B cell (primary cell): ENCODE results near the gene RIOK1. TPM values are rescaled to one million over a fixed set of nuclear protein-coding genes. Genes with fewer than 3 reads are reported as not detected.

Experiments
- ATAC-seq: fragments of 200-7000 bp; cut with Tn5 transposase; one replicate; pipeline ENCODE4 v1.10.0; 2021; ENCODE audit warnings: low read depth, mild to moderate bottlenecking, moderate number of reproducible peaks, moderate library complexity
- CTCF ChIA-PET: fragments of 350-600 bp; sonication (Branson Sonifier 250); formaldehyde crosslinking; loops from one replicate; lab custom pipeline; 2021; ENCODE audit warnings: antibody characterized with exemption, inconsistent platforms; lab: Charles Lee
- POLR2A ChIA-PET: fragments of 350-600 bp; sonication (Branson Sonifier 250); formaldehyde crosslinking; loops from one replicate; lab custom pipeline; 2021; ENCODE audit warnings: antibody characterized with exemption; lab: Charles Lee
- DNase-seq: peaks from one replicate; pipeline ENCODE4 v3.0.0; 2013
- H2AFZ ChIP-seq: 2 replicates; pipeline ENCODE4 v1.6.1; 2012; ENCODE audit warnings: mild to moderate bottlenecking, low read depth, low read length; ENCODE audit not compliant: insufficient read depth, poor library complexity, severe bottlenecking
- H3K27ac ChIP-seq, 2 donors: 1 replicate in 1 of 2; 2 replicates in 1 of 2; pipeline ENCODE4 v1.5.1; 2012 to 2013; ENCODE audit warnings: low read length in 2 of 2, mild to moderate bottlenecking in 2 of 2, moderate library complexity in 1 of 2
- H3K27me3 ChIP-seq, 4 experiments: fragments of 200-600 bp in 1 of 4; sonication (generic) in 1 of 4; replicated peaks in 1 of 4; 1 replicate in 2 of 4; 2 replicates in 2 of 4; pipeline versions ENCODE4 v1.6.1 to v1.7.0; 2013 to 2016; ENCODE audit warnings: low read length in 3 of 4, mild to moderate bottlenecking in 2 of 4, mixed read lengths in 1 of 4, moderate library complexity in 1 of 4; ENCODE audit not compliant: insufficient read depth in 4 of 4, control insufficient read depth in 3 of 4; ENCODE audit errors: control extremely low read depth in 1 of 4
- H3K36me3 ChIP-seq, 2 experiments: replicated peaks in 1 of 2; 1 replicate in 1 of 2; 2 replicates in 1 of 2; pipeline versions ENCODE4 v1.6.1 to v1.7.1; 2013; ENCODE audit warnings: low read length in 1 of 2; ENCODE audit not compliant: insufficient read depth in 2 of 2, control insufficient read depth in 1 of 2; ENCODE audit errors: control extremely low read depth in 1 of 2, extremely low read depth in 1 of 2
- H3K4me1 ChIP-seq, 2 donors: fragments of 200-600 bp in 1 of 2; sonication (generic) in 1 of 2; 1 replicate in 1 of 2; 2 replicates in 1 of 2; pipeline versions ENCODE4 v1.5.1 to v1.6.1; 2013 to 2017; ENCODE audit warnings: low read length in 2 of 2; ENCODE audit not compliant: control insufficient read depth in 2 of 2, insufficient read depth in 2 of 2
- H3K4me2 ChIP-seq: replicated peaks from 2 replicates; pipeline ENCODE3; 2012; ENCODE audit warnings: mild to moderate bottlenecking, low read depth, low read length; ENCODE audit not compliant: poor library complexity, severe bottlenecking
- H3K4me3 ChIP-seq, 5 experiments: fragments of 200-600 bp in 1 of 5; sonication (generic) in 1 of 5; 1 replicate in 3 of 5; 2 replicates in 2 of 5; pipeline versions ENCODE4 v1.5.1 to v1.7.0; 2011 to 2016; ENCODE audit warnings: low read length in 4 of 5, mild to moderate bottlenecking in 4 of 5, low read depth in 2 of 5, control low read depth in 1 of 5, moderate library complexity in 1 of 5; ENCODE audit not compliant: insufficient read depth in 1 of 5; ENCODE audit errors: control extremely low read depth in 1 of 5, extremely low read depth in 1 of 5
- H3K79me2 ChIP-seq: fragments of 200-600 bp; sonication (generic); one replicate; pipeline ENCODE4 v1.6.0; 2016; ENCODE audit warnings: low read length; ENCODE audit not compliant: control insufficient read depth, insufficient read depth
- H3K9ac ChIP-seq: fragments of 200-600 bp; sonication (generic); 2 replicates; pipeline ENCODE4 v1.6.1; 2017; ENCODE audit warnings: mild to moderate bottlenecking, low read length, moderate library complexity
- H3K9me3 ChIP-seq, 3 donors: one replicate each; pipeline versions ENCODE4 v1.6.1 to v1.7.1; 2013; ENCODE audit warnings: low read length in 2 of 3; ENCODE audit not compliant: control insufficient read depth in 2 of 3, insufficient read depth in 1 of 3; ENCODE audit errors: control extremely low read depth in 1 of 3
- H4K20me1 ChIP-seq: 2 replicates; pipeline ENCODE4 v1.6.0; 2012; ENCODE audit warnings: mild to moderate bottlenecking, low read length; ENCODE audit not compliant: insufficient read depth, control insufficient read depth, poor library complexity, severe bottlenecking
- H3K27ac Mint-ChIP-seq: one replicate; pipeline ENCODE4 v1.8.0; 2021; ENCODE audit warnings: mixed read lengths
- H3K27me3 Mint-ChIP-seq: one replicate; pipeline ENCODE4 v1.8.0; 2021; ENCODE audit warnings: mixed read lengths
- H3K4me1 Mint-ChIP-seq: one replicate; pipeline ENCODE4 v1.8.0; 2021; ENCODE audit warnings: mixed read lengths
- H3K4me3 Mint-ChIP-seq: one replicate; pipeline ENCODE4 v1.8.0; 2021; ENCODE audit warnings: mixed read lengths
- H3K9me3 Mint-ChIP-seq: one replicate; pipeline ENCODE4 v1.8.0; 2022; ENCODE audit warnings: mixed read lengths; ENCODE audit not compliant: insufficient read depth
- CTCF ChIP-seq: fragments of 200-600 bp; IDR thresholded peaks from one replicate; pipeline ENCODE4 v1.8.0; 2022; ENCODE audit warnings: antibody characterized with exemption, mild to moderate bottlenecking
- EZH2 ChIP-seq: IDR thresholded peaks from 2 replicates; pipeline ENCODE4 v1.6.1; 2012; ENCODE audit warnings: borderline replicate concordance, low read depth, mild to moderate bottlenecking, moderate library complexity, low read length; ENCODE audit not compliant: insufficient read depth, poor library complexity, severe bottlenecking
- WGBS: methylation state at CpG from one replicate; pipeline ENCODE4 v1.1.5; 2013; ENCODE audit warnings: missing lambda C conversion rate; ENCODE audit not compliant: insufficient coverage; 5-methylcytosine and 5-hydroxymethylcytosine counted together
- intact Hi-C: fragments of 100-400 bp; cut with micrococcal nuclease; formaldehyde crosslinking; loops from one replicate; pipeline ENCODE4 v1.10.0; 2022
- polyA plus RNA-seq: library from polyadenylated mRNA; depleted of rRNA; stranded (reverse); fragments of >200 nt; gene quantifications from 2 replicates; pipeline ENCODE4 v1.2.3, GENCODE V29; 2012
- total RNA-seq, 2 donors: library from RNA; stranded (reverse); fragments of 120-200 nt in 1 of 2; gene quantifications; 1 replicate in 1 of 2; 2 replicates in 1 of 2; pipeline versions ENCODE4 v1.2.3 to v1.2.4, GENCODE V29; 2013 to 2022

Gene RIOK1
- total and polyA plus RNA-seq, 2 donors (not counting 1 experiment from before 2014, with no cell fraction given): 13.9 to 25.9 TPM

- peak overlapping the region; percentile 96 for H3K4me3 Mint-ChIP-seq
- CTCF ChIA-PET: interaction anchor here (1.2 to 4.3 kb wide), 4 partner anchors 11 to 114 kb away, joined by 3 to 34 read pairs (median 5); no protein-coding TSS in a partner anchor
- intact Hi-C loops: no loop called here
These were observed 744 bp downstream of the RIOK1 start for GRCh38 chr6:7390226-7390878.

More at GRCh38 chr6:7390226-7390878, 744 bp downstream of the RIOK1 start:
- peak overlapping the region; percentile 96 to 100 for H3K27ac ChIP-seq
- Mint-ChIP-seq H3K4me1 (peaks cover 34% of the 10 kb centered on the region), H3K27ac (peak overlapping the region; percentile 99), H3K27me3 (no peaks in the 10 kb centered on the region), H3K9me3 (no peaks in the 10 kb centered on the region)
- ATAC-seq (no peak), DNase-seq (no peak)
- H3K9ac ChIP-seq: peak overlapping the region; percentile 84
- H3K4me3 ChIP-seq: peak overlapping the region; percentile 83 to 96 (median 85)
- H3K79me2 ChIP-seq: peaks cover 29% of the 10 kb centered on the region
- peaks cover 18 to 26% of the 10 kb centered on the region in 2 donors for H3K4me1 ChIP-seq
- POLR2A ChIA-PET: interaction anchor here (0.5 to 1.9 kb wide), 4 partner anchors 66 to 1867 kb away, joined by 3 to 14 read pairs (median 10); partner anchors contain the start of gene SSR1
- no peaks in the 10 kb centered on the region for H4K20me1 ChIP-seq
- H3K27me3 ChIP-seq: no peaks in the 10 kb centered on the region
- no peaks in the 10 kb centered on the region for H3K9me3 ChIP-seq
- 6% methylated on average over 7 of the region's 14 CpGs for WGBS
- TF ChIP-seq CTCF (no peak), EZH2 (no peak)
- peak overlapping the region; percentile 76 for H3K4me2 ChIP-seq
- H3K36me3 ChIP-seq: peaks cover 0 to 13% of the 10 kb centered on the region in 2 experiments
- peak overlapping the region; percentile 77 for H2AFZ ChIP-seq
